ENCODE data around the gene IRX1.

- TF ChIP-seq POLR2A (IDR thresholded peaks at IDR 0.05) = no peak
- no peak for TF ChIP-seq POLR2AphosphoS5 (IDR thresholded peaks at IDR 0.05)
- no peak for TF ChIP-seq CTCF (IDR thresholded peaks at IDR 0.05)
Measured at GRCh38 chr5:3595006-3595961, at the start of gene IRX1.

Data from prostate gland (tissue), 2 donors.